ENCODE data around the gene MARCKS. TPM values are rescaled to one million over a fixed set of nuclear protein-coding genes. Genes with fewer than 3 reads are reported as not detected.

MARCKS gene
- total RNA-seq, 1 donor from 2014 or later: 163 TPM

DNA sequence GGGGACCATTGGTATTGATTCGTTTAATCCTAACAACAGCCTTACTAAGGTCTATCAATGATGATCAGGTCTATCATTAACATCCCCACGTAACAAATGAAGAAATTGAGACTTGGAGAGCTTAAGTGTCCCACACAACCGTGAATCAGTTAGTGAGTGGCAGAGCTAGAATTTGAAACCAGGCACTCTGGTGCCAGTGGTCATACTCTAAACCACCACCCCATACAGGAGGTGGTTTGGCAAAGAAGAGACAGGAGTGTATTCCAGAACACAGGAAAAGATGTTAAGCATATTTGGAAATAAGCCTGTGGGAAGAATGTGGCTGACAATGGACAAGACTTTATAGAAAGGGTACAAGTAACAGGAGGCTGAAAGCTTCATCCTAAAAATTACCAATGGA, 35.7 kb upstream of the MARCKS start:
- Histone ChIP-seq H3K79me2 (ENCODE audit: low read depth) (no peaks in the 10 kb centered on the region), H4K20me1 (ENCODE audit: low read depth) (no peaks in the 10 kb centered on the region), H3K4me2 (no peak overlapping the region), H3K9ac (no peak overlapping the region), H2AFZ (replicated peaks) (no peak overlapping the region), H3K36me3 (no peaks in the 10 kb centered on the region), H3K27me3 (no peaks in the 10 kb centered on the region), H3K27ac (no peak overlapping the region), H3K4me3 (no peak overlapping the region), H3K9me3 (ENCODE audit: low read depth) (no peaks in the 10 kb centered on the region), H3K4me1 (peaks cover 12% of the 10 kb centered on the region), H3F3A (ENCODE audit: low read depth) (peaks cover 13% of the 10 kb centered on the region)
- no peak overlapping the region for H3K4me3 Mint-ChIP-seq
- H3K36me3 Mint-ChIP-seq: no peaks in the 10 kb centered on the region
- no peak overlapping the region for H3K27ac Mint-ChIP-seq
- H3K4me1 Mint-ChIP-seq: peaks cover 20% of the 10 kb centered on the region
- TF ChIP-seq EZH2 (IDR thresholded peaks at IDR 0.05): no peak
- no peak for TF ChIP-seq EZH2phosphoT487 (IDR thresholded peaks at IDR 0.05)
- TF ChIP-seq, protein P1, sequence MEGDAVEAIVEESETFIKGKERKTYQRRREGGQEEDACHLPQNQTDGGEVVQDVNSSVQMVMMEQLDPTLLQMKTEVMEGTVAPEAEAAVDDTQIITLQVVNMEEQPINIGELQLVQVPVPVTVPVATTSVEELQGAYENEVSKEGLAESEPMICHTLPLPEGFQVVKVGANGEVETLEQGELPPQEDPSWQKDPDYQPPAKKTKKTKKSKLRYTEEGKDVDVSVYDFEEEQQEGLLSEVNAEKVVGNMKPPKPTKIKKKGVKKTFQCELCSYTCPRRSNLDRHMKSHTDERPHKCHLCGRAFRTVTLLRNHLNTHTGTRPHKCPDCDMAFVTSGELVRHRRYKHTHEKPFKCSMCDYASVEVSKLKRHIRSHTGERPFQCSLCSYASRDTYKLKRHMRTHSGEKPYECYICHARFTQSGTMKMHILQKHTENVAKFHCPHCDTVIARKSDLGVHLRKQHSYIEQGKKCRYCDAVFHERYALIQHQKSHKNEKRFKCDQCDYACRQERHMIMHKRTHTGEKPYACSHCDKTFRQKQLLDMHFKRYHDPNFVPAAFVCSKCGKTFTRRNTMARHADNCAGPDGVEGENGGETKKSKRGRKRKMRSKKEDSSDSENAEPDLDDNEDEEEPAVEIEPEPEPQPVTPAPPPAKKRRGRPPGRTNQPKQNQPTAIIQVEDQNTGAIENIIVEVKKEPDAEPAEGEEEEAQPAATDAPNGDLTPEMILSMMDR (IDR thresholded peaks at IDR 0.05): no peak
- no peaks in the 10 kb centered on the region for H3K9me3 Mint-ChIP-seq
- H3K27me3 Mint-ChIP-seq (ENCODE audit: insufficient read depth, low read depth): peaks cover 5% of the 10 kb centered on the region
- DNase-seq (ENCODE audit: low spot score): no peak

DNA sequence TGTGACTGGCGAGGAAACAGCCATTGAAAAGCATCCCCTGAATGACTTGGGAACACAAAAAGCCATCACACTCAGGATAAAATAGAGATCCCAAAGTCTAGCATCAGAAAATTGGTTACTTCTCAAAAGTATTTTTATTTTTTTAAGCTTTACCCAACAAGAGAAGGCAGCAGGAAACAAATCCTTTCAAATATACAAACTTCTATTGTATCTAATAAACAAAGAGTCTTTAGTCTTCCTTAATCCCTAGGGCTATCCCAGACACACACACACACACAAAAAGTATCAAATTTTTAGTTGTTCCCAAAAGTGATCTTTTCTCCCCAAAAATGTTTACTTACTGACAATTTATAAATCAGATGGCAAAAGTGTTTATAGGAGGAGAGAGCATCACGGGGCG, 33.2 kb upstream of the MARCKS start:
- peaks cover 5% of the 10 kb centered on the region for H3K27me3 Mint-ChIP-seq (ENCODE audit: insufficient read depth, low read depth)

DNA sequence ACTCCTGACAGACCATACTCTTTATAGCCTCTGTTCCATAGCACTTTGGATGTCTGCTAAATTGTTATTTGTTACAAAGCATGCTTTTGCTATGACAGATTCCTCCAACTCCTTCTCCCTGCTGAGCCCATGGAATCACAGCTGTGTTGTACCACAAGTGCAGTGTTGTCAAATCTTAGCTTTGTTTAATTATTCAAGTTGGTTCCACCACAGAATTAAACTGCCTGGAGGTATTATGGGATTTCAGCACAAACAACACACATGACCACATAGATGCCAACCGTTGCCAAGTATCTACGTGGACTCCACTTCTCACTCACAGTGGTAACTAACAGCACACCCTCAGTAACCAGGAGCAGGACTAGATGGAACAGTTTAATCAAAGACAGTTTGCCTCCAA, 32.7 kb upstream of the MARCKS start:
- H3K9me3 Mint-ChIP-seq: no peaks in the 10 kb centered on the region
- DNase-seq (ENCODE audit: low spot score): no peak
- no peaks in the 10 kb centered on the region for H3K79me2 ChIP-seq (ENCODE audit: low read depth)
- no peak overlapping the region for H3K4me2 ChIP-seq
- no peak overlapping the region for H3K4me3 ChIP-seq
- H3K36me3 ChIP-seq: no peaks in the 10 kb centered on the region
- H3K4me1 ChIP-seq: peaks cover 17% of the 10 kb centered on the region
- peaks cover 13% of the 10 kb centered on the region for H3F3A ChIP-seq (ENCODE audit: low read depth)
- no peaks in the 10 kb centered on the region for H3K27me3 ChIP-seq
- H3K9me3 ChIP-seq (ENCODE audit: low read depth): no peaks in the 10 kb centered on the region
- H3K27ac Mint-ChIP-seq: no peak overlapping the region
- peaks cover 21% of the 10 kb centered on the region for H3K4me1 Mint-ChIP-seq
- no peak overlapping the region for H3K4me3 Mint-ChIP-seq
- no peak overlapping the region for H2AFZ ChIP-seq (replicated peaks)
- H3K27ac ChIP-seq: no peak overlapping the region
- TF ChIP-seq EZH2phosphoT487 (IDR thresholded peaks at IDR 0.05) (no peak), EZH2 (IDR thresholded peaks at IDR 0.05) (no peak)
- TF ChIP-seq, protein P1 (IDR thresholded peaks at IDR 0.05): no peak
- no peak overlapping the region for H3K9ac ChIP-seq
- no peaks in the 10 kb centered on the region for H4K20me1 ChIP-seq (ENCODE audit: low read depth)
- no peaks in the 10 kb centered on the region for H3K36me3 Mint-ChIP-seq
- peaks cover 5% of the 10 kb centered on the region for H3K27me3 Mint-ChIP-seq (ENCODE audit: insufficient read depth, low read depth)

More for the DNA sequence above, 33.2 kb upstream of the MARCKS start:
- DNase-seq (ENCODE audit: low spot score): no peak
- no peak overlapping the region for H3K27ac Mint-ChIP-seq
- no peak overlapping the region for H2AFZ ChIP-seq (replicated peaks)
- H3K9ac ChIP-seq: no peak overlapping the region
- H3K4me1 Mint-ChIP-seq: peaks cover 20% of the 10 kb centered on the region
- no peak overlapping the region for H3K4me3 Mint-ChIP-seq
- no peaks in the 10 kb centered on the region for H3K9me3 ChIP-seq (ENCODE audit: low read depth)
- no peaks in the 10 kb centered on the region for H4K20me1 ChIP-seq (ENCODE audit: low read depth)
- no peak overlapping the region for H3K27ac ChIP-seq
- no peaks in the 10 kb centered on the region for H3K79me2 ChIP-seq (ENCODE audit: low read depth)
- TF ChIP-seq EZH2phosphoT487 (IDR thresholded peaks at IDR 0.05) (no peak), EZH2 (IDR thresholded peaks at IDR 0.05) (no peak)
- TF ChIP-seq, protein P1 (IDR thresholded peaks at IDR 0.05): no peak
- H3K9me3 Mint-ChIP-seq: no peaks in the 10 kb centered on the region
- no peaks in the 10 kb centered on the region for H3K36me3 ChIP-seq
- H3F3A ChIP-seq (ENCODE audit: low read depth): peaks cover 13% of the 10 kb centered on the region
- H3K36me3 Mint-ChIP-seq: no peaks in the 10 kb centered on the region
- peaks cover 12% of the 10 kb centered on the region for H3K4me1 ChIP-seq
- H3K4me2 ChIP-seq: no peak overlapping the region
- no peaks in the 10 kb centered on the region for H3K27me3 ChIP-seq
- no peak overlapping the region for H3K4me3 ChIP-seq
